DMS153 (cell line): Measurements from ENCODE around the gene GTF2A1.

ENCODE experiments used
- DNase-seq: peaks from one replicate; lab custom pipeline; 2025; lab: John Stamatoyannopoulos, UW

GTF2A1 gene

GRCh38 chr14:81177225-81177624, 43.5 kb downstream of the GTF2A1 start:
- DNase-seq: no peak

- DNase-seq: no peak
Measured at GRCh38 chr14:81176241-81176640, 44.5 kb downstream of the GTF2A1 start.

- no peak for DNase-seq
Measured at GRCh38 chr14:81172881-81173280, 47.9 kb downstream of the GTF2A1 start.

- no peak for DNase-seq
Measured at GRCh38 chr14:81172353-81172752, 48.4 kb downstream of the GTF2A1 start.

- DNase-seq: no peak
Measured at GRCh38 chr14:81170829-81171195, 49.9 kb downstream of the GTF2A1 start.

GRCh38 chr14:81170104-81170828, 50.5 kb downstream of the GTF2A1 start:
- DNase-seq: peak; percentile 79

GRCh38 chr14:81169711-81170103, 51.1 kb downstream of the GTF2A1 start:
- no peak for DNase-seq

GRCh38 chr14:81169267-81169666, 51.5 kb downstream of the GTF2A1 start:
- no peak for DNase-seq

- DNase-seq: no peak
Measured at GRCh38 chr14:81166121-81166520, 54.6 kb downstream of the GTF2A1 start.

- no peak for DNase-seq
Measured at GRCh38 chr14:81165188-81165587, 55.6 kb downstream of the GTF2A1 start.

- peak; percentile 54 for DNase-seq
Measured at GRCh38 chr14:81164167-81164774, 56.5 kb downstream of the GTF2A1 start.

GRCh38 chr14:81162941-81163340, 57.8 kb downstream of the GTF2A1 start:
- DNase-seq: no peak

GRCh38 chr14:81161749-81162148, 59.0 kb downstream of the GTF2A1 start:
- DNase-seq: no peak

- no peak for DNase-seq
Measured at GRCh38 chr14:81161088-81161487, 59.7 kb downstream of the GTF2A1 start.

GRCh38 chr14:81157431-81157830, 63.3 kb downstream of the GTF2A1 start:
- DNase-seq: no peak

- no peak for DNase-seq
Measured at GRCh38 chr14:81153187-81153586, 67.6 kb downstream of the GTF2A1 start.

GRCh38 chr14:81148635-81149034, 72.1 kb downstream of the GTF2A1 start:
- DNase-seq: no peak

GRCh38 chr14:81147140-81147897, 73.4 kb downstream of the GTF2A1 start:
- DNase-seq: no peak

- DNase-seq: peak; percentile 12
Measured at GRCh38 chr14:81144824-81145603, 75.7 kb downstream of the GTF2A1 start.

- DNase-seq: no peak
Measured at GRCh38 chr14:81143793-81144192, 77.0 kb downstream of the GTF2A1 start.

- no peak for DNase-seq
Measured at GRCh38 chr14:81141426-81141825, 79.3 kb downstream of the GTF2A1 start.

- no peak for DNase-seq
Measured at GRCh38 chr14:81138429-81138828, 82.3 kb downstream of the GTF2A1 start.
